DOHH2 (cell line): ENCODE results near the gene PRICKLE4.

ENCODE experiments used
- H3F3A ChIP-seq: fragments of 200-600 bp; sonication (generic), shearing (Covaris generic); 2 replicates; pipeline ENCODE4 v1.6.0; 2016; ENCODE audit warnings: antibody characterized with exemption, mild to moderate bottlenecking; ENCODE audit not compliant: control insufficient read depth, insufficient read depth
- H3K27ac ChIP-seq: fragments of 200-600 bp; sonication (generic); 2 replicates; pipeline ENCODE4 v1.5.1; 2014; ENCODE audit warnings: low read depth, mild to moderate bottlenecking, low read length, moderate library complexity
- H3K27me3 ChIP-seq: fragments of 200-600 bp; sonication (generic); 2 replicates; pipeline ENCODE4 v1.6.1; 2014; ENCODE audit warnings: mild to moderate bottlenecking, low read length, mixed read lengths; ENCODE audit not compliant: control insufficient read depth
- H3K36me3 ChIP-seq: fragments of 200-600 bp; sonication (generic); 2 replicates; pipeline ENCODE4 v1.6.1; 2014; ENCODE audit warnings: mild to moderate bottlenecking, low read length, moderate library complexity, mixed read lengths; ENCODE audit not compliant: control insufficient read depth
- H3K4me1 ChIP-seq: fragments of 200-600 bp; sonication (generic); 2 replicates; pipeline ENCODE4 v1.6.1; 2014; ENCODE audit warnings: mild to moderate bottlenecking, low read length, mixed read lengths; ENCODE audit not compliant: control insufficient read depth
- H3K4me2 ChIP-seq: fragments of 200-600 bp; sonication (generic); 2 replicates; pipeline ENCODE4 v1.6.0; 2014; ENCODE audit warnings: mild to moderate bottlenecking, low read length, moderate library complexity
- H3K4me3 ChIP-seq: fragments of 200-600 bp; sonication (generic); 2 replicates; pipeline ENCODE4 v1.5.1; 2014; ENCODE audit warnings: mild to moderate bottlenecking, low read length, mixed read lengths
- H3K79me2 ChIP-seq: fragments of 200-600 bp; sonication (generic); 2 replicates; pipeline ENCODE4 v1.6.1; 2014; ENCODE audit warnings: mild to moderate bottlenecking, low read length, mixed read lengths; ENCODE audit not compliant: control insufficient read depth
- H3K9me2 ChIP-seq: fragments of 200-600 bp; sonication (generic); replicated peaks from 2 replicates; pipeline ENCODE4 v1.6.1; 2014; ENCODE audit warnings: mild to moderate bottlenecking, low read length, mixed read lengths; ENCODE audit not compliant: control insufficient read depth
- H3K9me3 ChIP-seq: fragments of 200-600 bp; sonication (generic); 2 replicates; pipeline ENCODE4 v1.6.1; 2014; ENCODE audit warnings: antibody characterized with exemption, low read length, mixed read lengths; ENCODE audit not compliant: control insufficient read depth, insufficient read depth
- H4K20me1 ChIP-seq: fragments of 200-600 bp; sonication (generic); 2 replicates; pipeline ENCODE4 v1.6.0; 2014; ENCODE audit warnings: low read depth, mild to moderate bottlenecking, antibody characterized with exemption, low read length, moderate library complexity; ENCODE audit not compliant: control insufficient read depth, insufficient read depth
- EZH2phosphoT487 ChIP-seq: fragments of 200-600 bp; sonication (generic); IDR thresholded peaks from 2 replicates; pipeline ENCODE4 v1.6.1; 2017; ENCODE audit warnings: borderline replicate concordance, mild to moderate bottlenecking, antibody characterized with exemption, low read length, moderate library complexity, mixed read lengths
- TF ChIP-seq, protein P1 (sequence below): fragments of 200-600 bp; sonication (generic); IDR thresholded peaks from one replicate; pipeline ENCODE4 v1.5.1; 2014; ENCODE audit warnings: antibody characterized with exemption, mild to moderate bottlenecking, low read depth, low read length; ENCODE audit not compliant: poor library complexity, severe bottlenecking

Gene PRICKLE4

DNA sequence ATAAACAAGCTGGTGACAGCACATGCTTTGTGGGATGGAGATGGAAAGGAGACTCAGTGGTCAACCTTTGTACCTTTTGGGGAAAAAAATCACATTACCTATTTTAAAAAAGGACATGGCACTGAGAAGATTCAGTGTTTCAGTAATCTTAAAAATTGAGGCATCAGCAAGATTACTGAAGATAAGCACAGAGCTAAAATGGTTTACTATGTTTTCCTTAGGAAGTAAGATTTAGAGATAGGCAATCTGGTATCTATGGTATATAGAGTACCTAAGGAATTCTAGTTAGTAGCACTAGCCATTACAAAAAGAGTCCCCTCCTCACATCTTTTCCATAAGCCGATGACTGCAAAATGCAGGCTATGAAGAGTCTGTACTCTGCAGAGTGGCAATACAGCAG lies 42.6 kb downstream of the PRICKLE4 start:
- Histone ChIP-seq H3K36me3 (no peaks in the 10 kb centered on the region), H3K27me3 (no peaks in the 10 kb centered on the region), H3K4me3 (no peak overlapping the region), H3K4me2 (no peak overlapping the region), H3F3A (no peaks in the 10 kb centered on the region), H3K79me2 (no peaks in the 10 kb centered on the region), H3K9me3 (no peaks in the 10 kb centered on the region), H3K4me1 (peaks cover 7% of the 10 kb centered on the region), H4K20me1 (no peaks in the 10 kb centered on the region), H3K27ac (no peak overlapping the region), H3K9me2 (no peaks in the 10 kb centered on the region)
- TF ChIP-seq, protein P1, sequence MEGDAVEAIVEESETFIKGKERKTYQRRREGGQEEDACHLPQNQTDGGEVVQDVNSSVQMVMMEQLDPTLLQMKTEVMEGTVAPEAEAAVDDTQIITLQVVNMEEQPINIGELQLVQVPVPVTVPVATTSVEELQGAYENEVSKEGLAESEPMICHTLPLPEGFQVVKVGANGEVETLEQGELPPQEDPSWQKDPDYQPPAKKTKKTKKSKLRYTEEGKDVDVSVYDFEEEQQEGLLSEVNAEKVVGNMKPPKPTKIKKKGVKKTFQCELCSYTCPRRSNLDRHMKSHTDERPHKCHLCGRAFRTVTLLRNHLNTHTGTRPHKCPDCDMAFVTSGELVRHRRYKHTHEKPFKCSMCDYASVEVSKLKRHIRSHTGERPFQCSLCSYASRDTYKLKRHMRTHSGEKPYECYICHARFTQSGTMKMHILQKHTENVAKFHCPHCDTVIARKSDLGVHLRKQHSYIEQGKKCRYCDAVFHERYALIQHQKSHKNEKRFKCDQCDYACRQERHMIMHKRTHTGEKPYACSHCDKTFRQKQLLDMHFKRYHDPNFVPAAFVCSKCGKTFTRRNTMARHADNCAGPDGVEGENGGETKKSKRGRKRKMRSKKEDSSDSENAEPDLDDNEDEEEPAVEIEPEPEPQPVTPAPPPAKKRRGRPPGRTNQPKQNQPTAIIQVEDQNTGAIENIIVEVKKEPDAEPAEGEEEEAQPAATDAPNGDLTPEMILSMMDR, result no peak
- TF ChIP-seq EZH2phosphoT487, result no peak

DNA sequence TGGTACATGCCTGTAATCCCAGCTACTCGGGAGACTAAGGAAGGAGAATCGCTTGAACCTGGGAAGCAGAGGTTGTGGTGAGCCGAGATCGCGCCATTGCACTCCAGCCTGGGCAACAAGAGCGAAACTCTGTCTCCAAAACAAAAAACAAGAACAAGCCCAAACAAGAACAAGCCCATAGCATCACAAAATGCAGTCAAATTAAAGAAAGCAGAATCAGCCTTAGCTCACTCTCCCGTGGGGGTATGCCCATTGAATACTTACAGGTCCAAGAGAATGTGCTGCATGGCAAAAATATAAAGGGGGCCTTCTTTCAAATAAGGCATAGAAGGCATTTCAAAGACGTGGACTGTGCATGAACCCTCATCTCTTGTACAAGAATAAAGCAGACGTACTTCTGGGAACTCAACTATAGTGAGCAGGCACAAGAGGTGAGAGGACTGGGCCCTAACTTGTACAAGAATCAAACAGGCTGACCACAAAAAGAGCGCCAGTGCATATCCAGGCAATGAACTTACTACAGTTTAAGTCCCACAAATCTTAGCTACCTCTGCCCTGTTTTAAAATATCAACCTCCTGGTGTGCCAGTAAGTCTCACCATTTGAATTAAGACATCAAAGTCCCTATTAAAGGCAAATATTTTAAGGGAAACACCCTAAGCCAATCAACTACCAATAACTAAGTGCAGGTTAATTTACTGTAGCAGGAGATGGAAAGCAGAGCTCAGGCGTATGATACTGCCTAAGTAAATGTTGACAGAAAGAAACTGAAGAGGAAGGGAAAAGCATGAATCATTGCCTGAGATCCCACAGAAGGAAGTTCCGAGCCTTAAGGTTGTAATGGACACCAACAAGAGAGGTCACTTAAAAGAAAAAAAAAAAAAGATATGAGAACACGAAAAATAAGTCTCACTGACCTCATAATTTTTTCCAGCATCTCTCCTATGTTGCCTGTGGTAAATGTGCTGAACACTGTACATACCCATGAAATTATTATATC lies 44.3 kb downstream of the PRICKLE4 start:
- no peak overlapping the region for H3K4me2 ChIP-seq
- no peaks in the 10 kb centered on the region for H3K4me1 ChIP-seq
- no peak overlapping the region for H3K4me3 ChIP-seq
- H3K9me3 ChIP-seq, result no peaks in the 10 kb centered on the region
- H3K9me2 ChIP-seq, result no peaks in the 10 kb centered on the region
- no peaks in the 10 kb centered on the region for H4K20me1 ChIP-seq
- no peaks in the 10 kb centered on the region for H3K36me3 ChIP-seq
- no peaks in the 10 kb centered on the region for H3K27me3 ChIP-seq
- no peak for TF ChIP-seq EZH2phosphoT487
- no peaks in the 10 kb centered on the region for H3K79me2 ChIP-seq
- H3K27ac ChIP-seq, result no peak overlapping the region
- H3F3A ChIP-seq, result no peaks in the 10 kb centered on the region

DNA sequence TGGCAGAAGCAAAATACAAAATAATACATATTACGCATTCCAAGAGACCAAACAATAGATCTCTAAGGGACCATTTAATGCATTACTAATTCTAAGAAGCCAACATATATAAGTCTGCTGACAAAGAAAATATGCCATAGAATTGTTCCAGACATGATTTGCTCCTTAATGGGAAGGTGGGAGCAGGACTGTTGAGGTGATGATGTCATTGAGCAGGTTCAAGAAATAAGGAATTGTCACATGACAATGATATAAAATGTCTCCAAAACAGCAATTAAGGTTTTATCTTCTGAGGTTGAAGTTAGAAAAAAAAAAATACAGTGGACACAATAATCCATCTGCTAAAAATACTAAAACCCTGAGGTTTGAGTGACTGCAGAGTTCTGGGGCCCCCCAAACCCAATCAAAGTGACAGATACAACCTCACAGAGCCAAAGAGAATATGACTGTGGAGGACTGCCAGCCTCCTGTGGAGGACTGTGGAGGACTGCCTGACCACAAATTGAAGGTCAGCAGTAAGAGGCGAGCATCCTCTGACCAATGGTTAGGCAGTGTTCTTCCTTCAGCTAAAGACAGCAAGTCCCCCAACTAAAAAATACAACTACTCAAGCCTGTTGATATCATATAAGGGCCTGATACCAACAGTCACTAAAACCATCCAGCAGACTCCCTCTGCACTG lies 45.9 kb downstream of the PRICKLE4 start:
- H3K4me2 ChIP-seq, result no peak overlapping the region
- H3K9me3 ChIP-seq, result no peaks in the 10 kb centered on the region
- H3K27me3 ChIP-seq, result no peaks in the 10 kb centered on the region
- H4K20me1 ChIP-seq, result no peaks in the 10 kb centered on the region
- no peaks in the 10 kb centered on the region for H3K4me1 ChIP-seq
- no peaks in the 10 kb centered on the region for H3K36me3 ChIP-seq
- H3F3A ChIP-seq, result no peaks in the 10 kb centered on the region
- no peaks in the 10 kb centered on the region for H3K79me2 ChIP-seq
- no peak overlapping the region for H3K27ac ChIP-seq
- TF ChIP-seq, protein P1, result no peak
- TF ChIP-seq EZH2phosphoT487, result no peak
- H3K4me3 ChIP-seq, result no peak overlapping the region
- no peaks in the 10 kb centered on the region for H3K9me2 ChIP-seq

DNA sequence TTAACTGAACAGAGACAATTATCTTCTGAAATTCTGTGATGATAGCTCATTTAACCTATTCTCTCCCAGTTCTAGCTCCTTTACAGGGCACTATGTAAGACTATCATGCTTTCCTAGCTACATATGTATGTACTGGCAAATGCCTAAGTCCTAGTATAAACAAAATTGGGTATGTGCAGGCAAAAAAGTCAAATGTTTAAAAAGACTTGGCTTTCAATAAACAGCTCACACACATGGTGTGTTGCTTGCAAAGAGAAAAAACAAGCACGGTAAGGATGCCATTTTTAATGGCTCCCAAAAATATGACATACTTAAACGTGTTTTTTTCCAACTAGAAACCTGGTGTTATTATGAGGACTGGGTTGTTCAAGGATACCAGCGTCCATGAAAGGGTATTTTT lies 51.7 kb downstream of the PRICKLE4 start:
- H3K79me2 ChIP-seq, result peaks cover 10% of the 10 kb centered on the region
- H3K27ac ChIP-seq, result no peak overlapping the region
- H3F3A ChIP-seq, result no peaks in the 10 kb centered on the region
- H3K36me3 ChIP-seq, result no peaks in the 10 kb centered on the region; the same call in 1 of the 2 replicates
- H3K9me3 ChIP-seq, result no peaks in the 10 kb centered on the region
- H3K4me2 ChIP-seq, result no peak overlapping the region
- H3K4me3 ChIP-seq, result no peak overlapping the region
- no peak for TF ChIP-seq EZH2phosphoT487
- TF ChIP-seq, protein P1, result no peak
- H3K4me1 ChIP-seq, result peaks cover 4% of the 10 kb centered on the region; the same call in 1 of the 2 replicates
- no peaks in the 10 kb centered on the region for H3K9me2 ChIP-seq
- no peaks in the 10 kb centered on the region for H3K27me3 ChIP-seq
- no peaks in the 10 kb centered on the region for H4K20me1 ChIP-seq
